NOMO-1 treated with DMSO at 0.1 percent for 48 hours (cell line): ENCODE measurements around the gene OSCP1.
A peak's percentile ranks its signal among the peaks of the same experiment; 100 is the strongest.
"Not testable (repeated sequence)": the region's sequence is repeated elsewhere in the genome, so short reads cannot be mapped to it uniquely, and the experiment has no call there.

Experiments used
- DNase-seq: peaks from one replicate; lab custom pipeline; 2025; ENCODE audit not compliant: unreplicated experiment; lab: John Stamatoyannopoulos, UW

OSCP1 gene, protein sequence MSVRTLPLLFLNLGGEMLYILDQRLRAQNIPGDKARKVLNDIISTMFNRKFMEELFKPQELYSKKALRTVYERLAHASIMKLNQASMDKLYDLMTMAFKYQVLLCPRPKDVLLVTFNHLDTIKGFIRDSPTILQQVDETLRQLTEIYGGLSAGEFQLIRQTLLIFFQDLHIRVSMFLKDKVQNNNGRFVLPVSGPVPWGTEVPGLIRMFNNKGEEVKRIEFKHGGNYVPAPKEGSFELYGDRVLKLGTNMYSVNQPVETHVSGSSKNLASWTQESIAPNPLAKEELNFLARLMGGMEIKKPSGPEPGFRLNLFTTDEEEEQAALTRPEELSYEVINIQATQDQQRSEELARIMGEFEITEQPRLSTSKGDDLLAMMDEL

DNA sequence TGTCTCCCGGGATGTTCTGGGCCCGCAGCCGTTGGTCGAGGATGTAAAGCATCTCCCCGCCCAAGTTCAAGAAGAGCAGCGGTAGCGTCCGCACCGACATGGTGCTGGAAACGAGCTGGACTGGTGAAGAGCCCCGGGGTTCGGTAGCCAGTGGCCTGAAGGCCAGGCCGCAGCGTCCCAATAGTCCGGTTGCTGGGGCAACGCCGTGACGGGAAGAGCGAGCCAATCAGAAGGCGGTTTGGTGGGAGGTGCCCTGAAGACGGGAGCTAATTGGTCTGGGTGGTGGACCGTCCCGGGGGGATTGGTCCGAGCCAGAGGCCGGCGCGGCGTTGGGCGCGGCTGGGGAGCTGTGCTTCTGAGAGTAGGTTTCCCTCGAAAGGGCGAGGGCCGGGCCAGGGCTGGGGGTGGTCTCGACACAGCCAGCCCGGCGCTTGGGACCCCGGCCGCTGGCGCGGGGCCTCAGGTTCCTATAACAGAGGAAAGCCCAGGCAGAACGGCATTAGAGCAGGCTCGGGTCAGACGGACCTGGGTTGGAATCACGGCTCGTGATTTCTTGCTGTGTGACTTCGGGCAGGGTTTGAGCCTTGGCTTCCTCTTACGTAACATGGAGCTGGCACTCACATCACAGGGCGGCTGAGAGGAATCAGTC lies at the start of gene OSCP1:
OSCP1 (minus strand) TSS at position 182 of the 649 bp plus-strand sequence; CDS start at position 100, 82 bp downstream.
- peak; percentile 90 for DNase-seq

DNA sequence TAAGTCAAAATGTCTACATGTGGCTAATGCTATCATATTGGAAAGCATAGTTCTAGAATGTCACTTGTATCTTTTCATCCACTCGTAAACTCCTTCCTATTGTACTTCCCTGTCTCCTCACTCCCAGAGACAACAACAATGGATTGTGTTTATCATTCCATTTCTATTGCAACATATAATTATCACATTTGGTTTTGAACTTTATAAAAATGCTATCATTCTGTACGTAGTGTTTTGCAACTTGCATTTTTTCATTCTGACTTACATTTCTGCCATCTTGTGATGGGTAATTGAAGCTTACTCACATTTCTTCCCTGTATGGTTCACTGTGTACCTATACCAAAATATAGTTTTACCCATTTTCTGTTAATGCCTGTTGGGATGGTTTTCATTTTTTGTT lies 47.0 kb upstream of the OSCP1 start:
- DNase-seq: no peak

DNA sequence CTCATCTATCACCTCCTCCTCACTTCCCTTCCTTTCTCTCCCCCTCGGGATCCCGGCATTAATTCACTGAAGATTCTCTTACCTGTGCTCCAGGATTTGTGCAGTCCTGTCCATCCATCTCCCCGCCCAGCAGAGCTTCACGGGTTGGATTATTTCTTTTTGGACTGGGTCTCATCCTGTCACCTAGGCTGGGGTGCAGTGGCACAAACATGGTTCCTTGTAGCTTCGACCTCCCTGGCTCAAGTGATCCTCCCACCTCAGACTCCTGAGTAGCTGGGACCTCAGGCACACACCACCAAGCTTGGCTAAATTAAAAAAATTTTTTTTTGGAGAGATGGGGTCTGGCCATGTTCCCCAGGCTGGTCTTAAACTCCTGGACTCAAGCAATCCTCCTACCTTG lies 44.7 kb upstream of the OSCP1 start:
- no peak for DNase-seq

DNA sequence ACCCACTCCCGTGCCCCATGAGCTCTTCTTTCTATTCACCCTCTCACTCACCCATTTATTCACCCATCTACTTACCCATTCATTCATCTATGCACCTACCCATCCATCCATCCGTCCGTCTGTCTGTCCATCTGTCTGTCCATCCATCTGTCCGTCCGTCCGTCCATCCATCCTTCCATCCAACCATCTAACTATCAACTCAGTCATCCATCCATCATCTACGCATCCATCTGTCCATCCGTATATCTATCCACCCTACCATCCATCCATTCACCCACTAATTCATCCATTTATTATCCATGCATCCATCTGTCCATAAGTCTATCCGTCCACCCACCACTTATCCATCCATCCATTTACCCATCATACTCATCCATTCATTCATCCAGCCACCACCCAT lies 43.3 kb upstream of the OSCP1 start:
- no peak for DNase-seq

DNA sequence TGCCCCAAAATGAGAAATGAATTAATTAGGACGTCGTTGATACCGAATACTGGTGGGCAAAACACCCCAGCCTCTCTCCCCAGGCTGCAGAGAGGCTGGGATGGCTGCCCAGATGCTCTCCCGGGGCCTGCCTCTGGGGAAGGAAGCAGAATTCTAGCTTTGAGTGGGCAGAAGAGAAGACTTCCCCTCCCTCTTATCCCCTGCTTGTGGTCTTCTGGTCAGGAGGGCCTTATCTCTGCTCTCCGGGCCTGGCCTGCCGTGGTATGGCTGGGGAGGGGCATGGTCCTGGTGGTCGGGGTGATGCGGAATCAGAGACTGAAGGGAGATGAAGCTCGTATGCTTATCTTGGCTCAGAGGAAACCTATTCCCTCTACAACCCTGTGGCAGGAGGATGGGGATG lies 42.2 kb upstream of the OSCP1 start:
- DNase-seq: no peak

DNA sequence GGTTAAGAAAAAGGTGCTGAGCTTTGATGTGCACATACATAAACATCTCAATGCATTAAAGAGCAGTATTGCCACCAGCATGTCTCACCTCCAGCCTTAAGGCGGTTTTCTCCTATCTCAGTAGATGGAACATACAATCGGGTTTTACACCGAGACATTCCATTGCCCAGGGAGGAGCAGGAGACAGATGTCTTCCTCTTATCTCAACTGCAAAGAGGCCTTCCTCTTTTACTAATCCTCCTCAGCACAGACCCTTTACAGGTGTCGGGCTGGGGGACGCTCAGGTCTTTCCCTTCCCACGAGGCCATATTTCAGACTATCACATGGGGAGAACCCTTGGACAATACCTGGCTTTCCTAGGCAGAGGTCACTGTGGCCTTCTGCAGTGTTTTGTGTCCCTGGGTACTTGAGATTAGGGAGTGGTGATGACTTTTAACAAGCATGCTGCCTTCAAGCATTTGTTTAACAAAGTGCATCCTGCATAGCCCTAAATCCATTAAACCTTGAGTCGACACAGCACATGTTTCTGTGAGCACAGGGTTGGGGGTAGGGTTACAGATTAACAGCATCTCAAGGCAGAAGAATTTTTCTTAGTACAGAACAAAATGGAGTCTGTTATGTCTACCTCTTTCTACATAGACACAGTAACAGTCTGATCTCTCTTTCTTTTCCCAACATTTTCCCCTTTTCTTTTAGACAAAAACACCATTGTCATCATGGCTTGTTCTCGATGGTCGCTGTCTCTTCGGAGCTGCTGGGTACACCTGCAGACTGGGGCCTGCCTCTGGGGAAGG lies 39.2 kb upstream of the OSCP1 start:
- not testable (repeated sequence) for DNase-seq

DNA sequence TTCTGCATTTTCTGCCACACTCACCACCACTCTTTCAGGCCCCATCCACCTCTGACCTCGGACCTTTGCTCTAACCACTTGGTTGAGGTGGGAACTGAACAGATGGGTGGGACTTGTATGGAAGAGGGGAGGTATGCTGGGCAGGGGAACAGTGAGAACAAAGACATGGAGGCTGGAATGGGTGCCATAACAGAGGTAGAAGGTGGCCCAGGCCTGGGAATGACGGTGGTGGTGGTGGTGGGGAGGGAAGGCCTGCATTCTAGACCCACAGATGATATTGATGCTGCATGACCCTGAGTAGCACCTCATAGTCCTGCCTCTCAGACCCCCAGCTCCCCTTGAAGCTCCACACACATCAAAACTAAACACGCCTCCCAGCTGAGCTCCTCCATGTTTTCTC lies 37.7 kb upstream of the OSCP1 start:
- DNase-seq: no peak

DNA sequence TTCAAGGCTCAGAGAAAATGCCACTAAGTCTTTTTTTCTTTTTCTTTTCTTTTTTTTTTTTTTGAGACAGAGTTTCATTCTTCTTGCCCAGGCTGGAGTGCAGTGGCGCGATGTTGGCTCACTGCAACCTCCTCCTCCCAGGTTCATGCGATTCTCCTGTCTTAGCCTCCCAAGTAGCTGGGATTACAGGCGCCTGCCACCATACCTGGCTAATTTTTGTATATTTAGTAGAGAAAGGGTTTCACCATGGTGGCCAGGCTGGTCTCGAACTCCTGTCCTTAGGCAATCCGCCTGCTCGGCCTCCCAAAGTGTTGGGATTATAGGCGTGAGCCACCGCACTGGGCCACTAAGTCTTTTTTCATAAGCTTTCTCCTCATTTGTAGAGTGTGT lies 37.1 kb upstream of the OSCP1 start:
- DNase-seq: not testable (repeated sequence)

DNA sequence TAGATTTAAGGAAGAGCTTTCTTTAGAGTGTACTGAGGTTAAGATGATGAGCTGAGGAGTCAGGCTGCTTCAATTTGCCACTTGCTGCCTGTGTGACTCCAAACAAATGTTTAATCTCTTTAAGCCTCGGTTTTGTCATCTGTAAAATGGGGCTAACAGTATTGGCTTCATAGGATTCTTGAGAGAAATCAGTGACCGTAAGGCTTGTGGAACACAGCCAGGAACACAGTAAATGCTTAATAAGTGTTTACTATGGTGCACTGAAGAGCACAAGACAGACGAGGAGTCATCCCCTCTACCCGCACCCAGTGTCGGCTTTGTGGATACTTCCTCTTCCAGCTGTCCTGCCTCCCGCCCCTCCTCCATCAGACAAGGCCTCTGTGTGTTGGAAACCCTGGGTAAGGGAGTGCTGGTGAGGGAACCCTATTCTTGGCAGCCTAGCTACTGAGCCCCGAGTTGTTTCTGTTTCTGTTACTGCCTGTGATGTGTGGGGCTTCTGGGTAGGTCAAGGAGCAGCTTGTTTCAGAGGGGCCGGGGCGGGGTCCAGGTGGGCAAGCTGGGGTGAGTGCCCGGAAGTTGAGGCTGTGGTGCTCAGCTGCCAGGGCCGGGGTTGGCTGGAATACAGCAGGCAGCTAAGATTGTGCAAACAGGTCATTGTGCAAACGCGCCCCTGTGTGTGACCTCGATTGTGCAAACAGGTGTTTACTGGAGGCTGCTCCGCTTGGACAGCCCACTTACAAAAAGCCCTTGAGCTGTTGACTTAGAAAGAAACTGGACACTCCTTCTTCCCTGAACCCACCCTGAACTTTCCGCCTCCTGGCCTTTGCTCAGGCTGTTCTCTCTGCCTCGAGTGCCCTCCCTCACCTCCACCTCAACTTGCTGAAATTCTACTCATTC lies 36.4 kb upstream of the OSCP1 start:
- peak; percentile 98 for DNase-seq

DNA sequence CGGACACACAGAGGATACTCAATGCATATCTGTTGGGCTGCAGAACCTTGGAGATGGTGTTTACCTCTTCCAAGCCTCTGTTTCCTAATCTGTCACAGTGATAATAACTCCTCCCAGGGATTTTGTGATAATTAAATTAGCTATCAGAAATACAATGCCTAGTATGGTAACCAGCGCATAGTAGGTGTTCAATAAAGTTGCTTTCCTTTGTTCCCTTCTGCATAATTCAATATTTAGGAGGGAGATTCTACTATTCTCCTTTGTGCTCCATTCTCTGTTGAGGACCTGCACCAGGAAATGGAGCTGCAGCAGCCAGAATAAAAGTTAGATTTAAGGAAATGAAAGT lies 35.8 kb upstream of the OSCP1 start:
- no peak for DNase-seq

DNA sequence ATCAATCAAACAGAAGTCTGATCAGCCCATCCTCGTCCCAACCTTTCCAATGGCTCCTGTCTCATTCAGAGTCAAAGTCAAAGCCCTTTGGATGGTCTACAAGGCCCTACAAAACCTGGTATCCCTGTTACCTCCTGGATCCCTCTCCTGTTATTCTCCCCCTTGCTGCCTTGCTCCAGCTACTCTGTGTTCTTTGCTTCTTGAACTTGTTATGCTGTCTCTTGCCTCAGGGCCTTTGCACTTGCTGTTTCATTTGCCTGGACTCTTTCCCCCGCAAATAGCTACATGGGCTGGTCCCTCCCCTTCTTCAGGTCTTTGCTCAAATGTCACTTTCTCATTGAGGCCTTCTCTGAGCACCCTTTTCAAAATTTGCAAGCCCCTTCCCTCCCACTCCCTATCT lies 33.8 kb upstream of the OSCP1 start:
- no peak for DNase-seq

DNA sequence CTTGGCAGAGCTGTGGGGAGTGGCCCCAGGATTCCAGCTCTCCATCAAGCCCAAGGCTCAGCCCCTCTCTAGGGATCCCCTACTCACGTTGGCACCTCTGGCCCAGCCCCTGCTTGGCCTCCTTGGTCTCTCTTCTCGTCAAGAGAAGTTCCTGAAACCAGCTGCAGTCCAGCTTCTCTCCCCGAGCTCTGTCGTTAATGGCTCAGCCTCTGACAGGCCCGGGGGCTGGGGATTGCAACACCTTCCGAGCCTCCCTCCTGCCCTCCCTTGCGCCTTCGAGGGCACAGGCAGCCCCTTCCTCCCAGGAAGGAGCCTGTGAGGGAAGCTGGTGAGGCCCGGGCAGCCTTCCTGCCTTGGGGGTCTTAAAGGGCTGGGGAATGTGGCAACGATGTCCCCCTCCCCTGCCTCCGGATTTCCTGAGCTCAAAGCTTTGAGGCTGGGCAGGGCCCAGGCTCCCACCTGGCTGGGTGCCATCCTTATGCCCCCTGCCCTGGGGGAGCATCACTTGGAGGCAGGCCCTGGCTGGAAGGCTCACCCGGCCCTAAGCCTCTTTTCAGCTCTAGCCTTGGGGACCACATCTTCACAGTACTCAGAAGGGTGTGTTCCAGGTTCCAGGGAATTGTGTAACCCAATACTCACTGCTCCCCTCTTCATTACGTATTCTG lies 32.6 kb upstream of the OSCP1 start, which contains the start of gene CSF3R:
CSF3R (minus strand) TSS at position 190 of the 665 bp plus-strand sequence. CDS start 3,417 bp downstream, outside the sequence.
- peak; percentile 69 for DNase-seq

DNA sequence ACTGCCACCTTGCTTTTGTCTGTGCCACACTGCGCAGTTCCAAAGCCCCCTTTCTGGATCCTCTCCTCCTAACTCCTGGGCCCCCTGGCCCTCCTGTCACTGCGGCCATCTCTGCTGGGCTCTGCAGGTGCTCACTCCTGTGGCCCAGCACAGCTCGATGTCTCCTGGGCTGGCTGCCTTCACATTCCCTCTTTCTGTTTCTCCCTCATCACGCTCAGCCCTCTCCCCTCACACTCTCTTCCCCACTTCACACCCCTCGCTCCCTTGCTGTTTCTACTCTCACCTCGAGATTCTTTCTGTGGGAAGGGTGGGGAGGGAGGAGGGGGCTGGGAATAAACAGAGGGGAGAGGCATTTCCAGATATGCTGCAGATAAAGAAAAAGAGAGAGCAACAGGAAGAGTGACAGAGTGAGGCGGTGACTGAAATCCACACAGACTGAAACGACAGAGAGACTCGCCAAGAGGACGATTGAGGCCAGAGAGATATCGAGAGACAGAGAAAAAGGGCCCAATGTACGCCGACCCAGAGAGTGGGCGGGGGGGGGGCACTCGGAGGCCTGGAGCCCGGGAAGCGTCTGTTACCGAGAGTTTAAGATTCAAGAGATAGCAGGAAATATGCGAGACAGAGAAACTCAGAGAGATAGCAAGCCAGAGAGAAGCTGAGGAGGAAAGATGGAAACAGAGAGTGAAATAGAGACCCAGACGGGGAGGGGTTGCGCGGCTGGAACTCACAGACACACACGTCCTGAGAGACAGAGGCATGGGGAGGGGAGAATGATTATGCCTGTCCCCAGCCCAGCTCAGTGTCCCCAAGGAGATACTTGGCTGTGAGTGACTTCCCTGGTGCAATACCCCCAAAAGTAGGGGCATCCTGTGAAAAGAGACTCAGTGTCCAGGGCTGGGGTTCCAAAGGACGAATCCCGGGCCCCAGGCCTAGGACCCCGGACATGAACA lies 31.8 kb upstream of the OSCP1 start:
- DNase-seq: peak; percentile 6

DNA sequence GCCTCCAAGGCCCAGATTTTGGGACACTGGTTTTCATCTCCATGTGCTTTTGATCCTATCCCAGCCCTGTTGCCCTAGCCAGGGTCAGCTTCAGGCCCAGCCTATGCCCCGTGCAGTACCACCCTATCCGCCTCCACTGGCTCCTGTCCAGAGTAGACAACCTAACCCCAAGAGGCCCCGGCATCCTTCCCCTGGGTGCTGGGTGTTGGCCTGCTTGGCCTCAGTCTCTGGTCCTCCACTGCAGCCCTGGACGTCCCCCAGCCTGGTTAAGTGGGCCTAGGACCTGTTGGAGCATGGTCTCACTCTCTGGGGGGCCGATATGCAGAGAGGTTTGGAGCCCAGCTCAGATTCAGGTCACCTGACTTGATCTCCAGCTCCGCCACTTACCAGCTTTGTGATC lies 30.8 kb upstream of the OSCP1 start:
- DNase-seq: no peak

DNA sequence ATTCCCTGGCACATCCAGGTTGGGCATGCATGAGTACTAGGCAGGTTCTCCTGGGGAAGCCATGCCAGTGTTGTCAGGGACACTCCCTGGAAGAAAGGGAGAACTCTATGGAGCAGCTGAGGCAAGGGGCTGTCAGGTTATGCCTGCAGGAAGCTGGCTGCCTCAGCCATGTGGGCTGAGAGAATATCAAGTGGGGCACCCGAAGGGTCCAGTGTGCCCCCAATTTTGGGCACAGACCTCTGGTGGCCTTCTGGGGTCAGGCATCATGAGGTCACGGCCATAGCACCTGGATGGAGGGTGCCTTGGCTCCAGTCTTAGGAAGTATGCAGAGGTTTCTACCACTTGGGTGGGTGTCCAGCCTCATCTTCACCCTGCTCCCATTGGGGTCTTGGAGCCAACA lies 29.9 kb upstream of the OSCP1 start:
- DNase-seq: no peak

DNA sequence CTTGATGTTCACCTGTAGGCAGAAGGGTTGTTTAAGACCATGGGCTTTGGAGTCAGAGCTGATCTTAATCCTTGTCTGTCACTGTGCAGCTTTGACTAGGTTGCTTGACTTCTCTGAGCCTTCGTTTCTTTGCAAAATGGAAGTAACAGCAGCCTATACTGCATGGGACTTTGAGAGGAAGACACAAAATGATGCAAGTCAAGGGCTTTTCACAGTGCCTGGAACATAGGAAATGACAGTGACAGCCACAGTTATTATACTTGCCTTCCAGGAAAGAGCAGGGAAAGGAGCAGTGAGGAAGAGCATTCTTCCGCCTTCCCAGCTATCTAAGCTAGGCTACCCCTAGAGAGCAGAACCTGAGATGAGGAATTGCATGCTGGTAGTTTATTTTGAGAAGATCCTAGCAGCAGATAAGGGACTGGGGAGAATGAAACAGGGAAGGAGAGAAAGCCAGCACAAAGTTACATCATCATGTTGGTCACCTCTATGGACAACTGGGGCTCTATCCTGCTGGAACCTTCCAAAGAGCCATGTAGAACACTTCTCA lies 29.3 kb upstream of the OSCP1 start:
- DNase-seq: no peak

DNA sequence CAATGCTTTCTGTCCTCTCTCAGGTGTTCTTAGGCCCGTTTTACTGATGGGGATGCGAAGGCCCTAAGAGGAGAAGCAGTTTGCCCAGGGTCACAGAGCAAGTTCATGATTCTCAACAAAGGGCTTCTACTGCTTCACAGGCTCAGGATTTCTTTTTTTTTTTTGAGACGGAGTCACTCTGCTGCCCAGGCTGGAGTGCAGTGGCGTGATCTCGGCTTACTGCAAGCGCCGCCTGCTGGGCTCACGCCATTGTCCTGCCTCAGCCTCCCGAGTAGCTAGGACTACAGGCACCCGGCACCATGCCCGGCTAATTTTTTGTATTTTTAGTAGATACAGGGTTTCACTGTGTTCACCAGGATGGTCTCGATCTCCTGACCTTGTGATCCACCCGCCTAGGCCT lies 27.4 kb upstream of the OSCP1 start:
- DNase-seq: not testable (repeated sequence)

DNA sequence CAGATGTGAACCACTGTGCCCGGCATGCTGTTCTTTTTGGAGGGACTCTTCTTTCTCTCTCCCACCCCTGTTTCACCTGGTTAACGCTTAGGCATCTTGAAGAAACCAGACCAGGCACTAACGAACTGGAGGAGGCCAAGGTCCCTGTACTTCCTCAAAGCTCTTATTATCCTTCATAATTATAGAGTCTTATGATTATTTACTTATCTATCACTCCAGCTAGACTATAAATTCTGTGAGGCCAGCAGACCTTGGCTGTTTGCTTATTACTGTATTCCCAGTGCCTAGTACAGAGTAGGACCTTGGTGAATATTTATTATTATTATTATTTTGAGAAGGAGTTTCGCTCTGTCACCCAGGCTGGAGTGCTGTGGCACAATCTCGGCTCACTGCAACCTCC lies 26.7 kb upstream of the OSCP1 start:
- DNase-seq: no peak
